Measurements from ENCODE around the gene SLC6A6. TPM values are rescaled to one million over a fixed set of nuclear protein-coding genes. Genes with fewer than 3 reads are reported as not detected.

Gene SLC6A6
- total RNA-seq, 2 donors from 2014 or later = 81.5 to 85.9 TPM

GRCh38 chr3:14459384-14459783, 57.0 kb downstream of the SLC6A6 start:
- no peaks in the 10 kb centered on the region for H3K9me3 ChIP-seq
- no peak overlapping the region for H3K4me3 ChIP-seq
- H3K27me3 ChIP-seq = no peaks in the 10 kb centered on the region
- DNase-seq (ENCODE audit: low spot score) = no peak
- H3K27ac ChIP-seq = no peak overlapping the region
- peaks cover 0 to 59% of the 10 kb centered on the region in 2 donors for H3K4me1 ChIP-seq
- TF ChIP-seq CTCF (IDR thresholded peaks at IDR 0.05) = no peak
- peaks cover 34% of the 10 kb centered on the region for H3K36me3 ChIP-seq

DNA sequence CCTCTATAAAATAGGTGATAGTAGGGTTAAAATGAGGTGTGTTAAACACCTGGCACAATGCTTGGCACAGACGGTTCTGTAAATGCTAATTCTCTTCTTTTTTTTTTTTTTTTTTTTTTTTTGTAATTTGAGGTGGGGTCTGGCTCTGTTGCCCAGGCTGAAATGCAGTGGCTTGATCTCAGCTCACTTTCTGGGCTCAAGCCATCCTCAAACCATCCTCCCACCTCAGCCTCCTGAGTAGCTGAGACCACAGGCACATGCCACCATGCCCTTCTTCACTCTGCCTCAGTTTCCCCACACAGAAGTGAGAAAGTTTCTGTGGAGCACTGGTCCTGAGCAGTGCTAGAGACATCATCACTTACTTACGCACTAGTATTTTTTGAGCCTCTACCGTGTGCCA, 57.4 kb downstream of the SLC6A6 start:
- DNase-seq (ENCODE audit: low spot score) = no peak
- Histone ChIP-seq H3K4me1 (peaks cover 0 to 55% of the 10 kb centered on the region in 2 donors), H3K27me3 (no peaks in the 10 kb centered on the region), H3K4me3 (no peak overlapping the region), H3K27ac (peak overlapping the region in 1 of 2 donors; percentile 53), H3K36me3 (peaks cover 33% of the 10 kb centered on the region), H3K9me3 (no peaks in the 10 kb centered on the region)
- TF ChIP-seq CTCF (IDR thresholded peaks at IDR 0.05) = no peak

GRCh38 chr3:14460342-14461005, 58.1 kb downstream of the SLC6A6 start:
- Histone ChIP-seq H3K9me3 (no peaks in the 10 kb centered on the region), H3K4me3 (no peak overlapping the region), H3K36me3 (peaks cover 26% of the 10 kb centered on the region), H3K27ac (peak overlapping the region in 1 of 2 donors; percentile 53), H3K27me3 (no peaks in the 10 kb centered on the region), H3K4me1 (peaks cover 0 to 49% of the 10 kb centered on the region in 2 donors)
- no peak for TF ChIP-seq CTCF (IDR thresholded peaks at IDR 0.05)
- peak; percentile 81 for DNase-seq (ENCODE audit: low spot score)

DNA sequence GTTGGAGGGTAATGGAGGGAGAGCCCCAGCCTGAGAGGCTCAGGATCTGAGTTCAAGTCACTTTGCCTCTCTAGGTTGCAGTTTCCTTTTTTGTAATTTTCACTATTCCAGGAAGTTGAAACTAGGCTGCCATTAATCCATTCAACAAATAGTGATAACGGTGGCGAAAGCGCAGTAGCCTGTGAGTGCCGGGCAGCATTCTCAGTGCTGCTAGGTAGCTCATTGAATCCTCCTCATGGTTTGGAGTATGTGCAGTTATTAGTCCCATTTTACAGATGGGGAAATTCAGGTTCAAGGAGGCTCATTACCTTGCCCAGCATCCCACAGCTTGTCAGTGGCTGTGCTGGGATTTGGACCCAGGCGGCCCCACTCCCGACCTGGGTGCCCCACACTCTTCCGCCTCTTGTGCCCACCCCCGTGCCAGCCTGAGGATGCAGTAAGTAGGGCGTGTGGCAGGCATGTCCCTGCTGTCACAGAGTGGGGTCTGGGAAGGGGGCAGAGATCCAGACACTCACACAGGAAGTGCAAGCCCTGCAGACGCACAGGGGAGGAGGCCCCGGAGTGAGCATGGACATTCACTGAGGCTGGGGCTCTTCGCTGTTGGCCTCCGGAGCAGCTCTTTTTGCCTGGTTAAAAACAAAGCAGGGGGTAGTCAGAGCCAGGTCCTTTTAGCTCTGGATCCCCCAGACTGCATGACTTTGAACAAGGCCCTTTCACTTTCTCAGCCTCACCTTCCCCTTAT, 58.8 kb downstream of the SLC6A6 start:
- Histone ChIP-seq H3K4me3 (no peak overlapping the region), H3K27me3 (no peaks in the 10 kb centered on the region), H3K9me3 (no peaks in the 10 kb centered on the region), H3K4me1 (peaks cover 0 to 42% of the 10 kb centered on the region in 2 donors), H3K27ac (peak overlapping the region in 1 of 2 donors; percentile 53), H3K36me3 (peaks cover 26% of the 10 kb centered on the region)
- TF ChIP-seq CTCF (IDR thresholded peaks at IDR 0.05) = no peak
- DNase-seq (ENCODE audit: low spot score) = no peak

- Histone ChIP-seq H3K4me3 (no peak overlapping the region), H3K9me3 (no peaks in the 10 kb centered on the region), H3K36me3 (peaks cover 32% of the 10 kb centered on the region), H3K27me3 (no peaks in the 10 kb centered on the region), H3K4me1 (peaks cover 0 to 41% of the 10 kb centered on the region in 2 donors), H3K27ac (peak overlapping the region in 1 of 2 donors; percentile 53)
- TF ChIP-seq CTCF (IDR thresholded peaks at IDR 0.05) = peak; percentile 12 to 62
- no peak for DNase-seq (ENCODE audit: low spot score)
Observed at GRCh38 chr3:14461748-14462324, 59.4 kb downstream of the SLC6A6 start.

Measured in right atrium auricular region (tissue), 2 donors.